ENCODE measurements around the gene CNTNAP2.

The CNTNAP2 gene

DNA sequence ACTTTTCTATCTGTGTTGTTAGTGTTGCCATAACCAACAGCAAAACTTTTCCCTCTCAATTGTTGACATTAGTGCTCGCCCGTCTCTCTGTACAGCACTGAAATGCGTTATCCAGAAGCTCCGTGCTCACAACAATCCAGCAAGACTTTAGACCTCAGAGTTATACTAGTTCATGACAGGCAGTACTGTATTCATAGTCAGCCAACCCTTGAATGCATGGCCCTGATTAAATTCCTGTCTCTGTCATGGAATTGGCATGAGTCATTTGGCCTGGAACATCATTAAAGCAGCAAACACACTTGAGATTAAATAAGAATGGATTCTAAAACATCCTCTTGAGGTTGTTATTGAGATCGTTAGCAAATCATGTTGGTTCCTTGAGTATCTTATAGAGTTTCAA is 2068.4 kb downstream of the CNTNAP2 start:
- DNase-seq = no peak

DNA sequence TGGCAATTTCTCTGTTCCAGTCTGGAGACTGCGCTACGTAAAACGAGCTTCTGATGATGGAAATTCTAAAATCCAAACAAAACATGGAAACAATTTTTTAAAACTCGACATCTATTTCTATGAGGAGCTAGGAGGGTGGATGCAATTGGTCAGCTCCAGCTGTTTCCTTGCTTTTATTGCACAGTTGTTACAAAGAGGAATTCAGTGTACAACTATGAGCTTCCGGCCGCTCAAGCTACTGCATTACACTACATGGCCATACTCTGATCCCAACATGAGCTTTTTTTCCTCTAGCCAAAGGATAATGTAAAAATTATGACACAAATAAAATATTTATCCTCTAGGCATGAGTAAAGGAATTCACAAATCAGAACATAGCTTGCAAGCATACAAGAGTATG is 2070.9 kb downstream of the CNTNAP2 start:
- DNase-seq = no peak

DNA sequence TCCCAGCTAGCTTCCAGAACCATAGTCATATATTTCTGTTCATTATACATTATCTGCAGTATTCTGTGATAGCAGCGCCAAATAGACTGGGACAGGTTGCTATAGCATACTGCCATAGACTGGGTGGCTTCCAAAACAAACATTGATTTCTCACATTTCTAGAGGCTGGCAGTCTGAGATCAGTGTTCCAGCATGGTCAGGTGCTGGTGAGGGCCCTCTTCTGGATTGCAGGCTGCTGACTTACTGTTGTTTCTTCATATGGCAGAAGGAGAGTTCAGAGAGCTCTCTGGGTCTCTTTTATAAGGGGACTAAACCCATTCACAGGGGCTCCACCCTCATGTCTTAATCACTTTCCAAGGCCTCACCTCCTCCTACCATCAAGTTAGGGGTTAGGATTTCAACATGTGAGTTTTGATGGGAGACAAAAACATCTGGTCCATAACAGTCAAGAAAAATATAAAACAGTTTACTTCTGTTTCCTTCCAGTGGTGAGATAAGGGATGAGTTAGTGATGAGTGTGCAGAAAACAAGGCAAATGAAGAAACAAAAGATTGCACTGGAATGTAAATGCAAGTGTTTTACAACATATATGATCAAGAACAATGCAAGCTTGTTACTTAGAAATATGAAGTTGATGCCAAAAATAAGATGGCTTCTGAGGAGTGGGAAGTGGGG is 2074.9 kb downstream of the CNTNAP2 start:
- no peak for DNase-seq

DNA sequence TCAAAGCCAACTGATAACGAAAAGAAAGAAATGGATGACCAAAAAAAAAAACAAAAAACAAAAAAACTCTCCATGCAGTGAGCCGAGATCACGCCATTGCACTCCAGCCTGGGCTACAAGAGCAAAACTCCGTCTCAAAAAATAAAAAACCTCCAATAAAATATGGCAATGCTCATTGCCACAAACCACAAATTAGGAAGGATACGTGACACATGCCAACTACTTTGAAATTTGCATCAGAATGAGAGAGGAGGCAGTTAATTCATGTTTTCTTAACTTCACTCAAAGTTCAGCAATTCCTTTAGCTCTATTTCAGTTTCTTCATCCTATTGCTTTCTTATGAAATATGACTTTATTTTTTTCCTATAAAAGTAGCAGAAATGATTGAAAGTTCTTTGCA is 2075.9 kb downstream of the CNTNAP2 start:
- DNase-seq = no peak

DNA sequence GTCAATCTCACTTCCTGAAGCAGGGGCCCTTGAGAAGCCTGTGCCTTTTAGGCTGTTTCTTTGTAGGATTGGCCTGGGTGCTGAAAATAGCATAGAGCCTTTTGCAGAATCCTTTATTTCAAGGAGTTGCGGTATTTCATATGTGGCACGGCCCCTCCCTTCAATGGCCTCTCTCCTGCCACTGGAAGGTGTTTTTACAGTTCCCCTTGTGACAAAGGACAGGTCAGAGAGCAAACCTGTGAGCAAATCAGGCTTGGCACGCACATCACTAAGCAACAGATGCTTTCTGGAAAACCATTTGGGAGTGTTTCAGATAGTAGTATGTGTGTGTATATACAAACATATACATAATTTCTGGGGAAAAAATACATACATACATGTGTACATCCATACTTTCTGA is 2085.4 kb downstream of the CNTNAP2 start:
- DNase-seq = no peak

DNA sequence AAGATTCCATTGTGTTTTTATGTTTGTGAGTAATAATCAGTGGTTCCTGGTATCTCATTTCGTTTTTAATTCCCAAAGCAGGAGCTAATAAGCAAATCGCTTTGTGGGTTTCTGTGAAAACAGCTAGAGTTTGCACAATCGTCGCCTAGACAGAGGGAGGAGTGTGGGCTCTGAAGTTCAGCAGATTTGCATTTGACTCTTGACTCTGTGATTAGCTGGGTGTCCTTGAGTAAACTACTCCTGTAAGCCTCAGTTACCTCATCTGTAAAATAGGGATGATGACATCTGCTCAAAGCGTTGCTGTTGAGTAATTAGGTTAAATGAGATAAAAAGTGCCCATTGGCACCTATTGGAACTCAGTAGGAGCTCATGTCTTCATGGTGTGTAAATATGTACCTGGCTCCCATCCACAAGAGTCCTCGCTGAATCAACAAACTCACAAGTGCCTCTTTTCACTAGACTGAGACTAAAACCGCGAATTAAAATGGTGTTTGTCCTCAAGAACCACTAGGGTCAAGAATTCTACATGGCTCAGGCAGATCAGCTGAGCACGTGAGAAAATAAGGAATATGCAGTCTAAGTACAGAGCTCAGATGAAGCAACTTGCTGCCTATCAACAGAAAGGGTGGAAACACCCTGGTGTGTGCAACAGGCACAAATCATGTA is 2088.2 kb downstream of the CNTNAP2 start:
- DNase-seq = no peak

DNA sequence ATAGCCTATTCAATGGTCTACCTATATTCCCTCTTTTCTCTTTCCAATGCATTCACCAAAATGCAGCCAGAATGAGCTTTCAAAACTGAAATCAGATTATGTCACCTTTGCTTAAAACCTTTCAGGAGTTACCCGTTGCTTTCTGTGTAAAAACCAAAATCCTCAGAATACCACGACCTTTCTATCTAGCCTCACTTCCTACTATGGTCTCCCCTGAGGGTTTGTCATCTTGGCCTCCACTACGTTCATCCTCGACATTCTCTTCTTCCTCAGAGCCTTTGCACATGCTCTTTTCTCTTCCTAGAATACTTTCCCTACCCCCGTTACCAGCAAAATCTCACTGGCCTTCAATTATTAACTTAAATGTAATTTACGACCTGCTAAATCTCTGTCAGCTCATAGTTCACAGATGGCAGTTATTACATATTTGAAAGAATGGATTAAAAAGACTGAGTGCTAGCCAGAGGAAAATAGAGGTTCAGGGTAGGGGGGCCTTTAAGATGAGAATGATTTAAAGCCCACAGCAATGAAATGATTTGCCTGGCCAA is 2093.1 kb downstream of the CNTNAP2 start:
- DNase-seq = no peak

DNA sequence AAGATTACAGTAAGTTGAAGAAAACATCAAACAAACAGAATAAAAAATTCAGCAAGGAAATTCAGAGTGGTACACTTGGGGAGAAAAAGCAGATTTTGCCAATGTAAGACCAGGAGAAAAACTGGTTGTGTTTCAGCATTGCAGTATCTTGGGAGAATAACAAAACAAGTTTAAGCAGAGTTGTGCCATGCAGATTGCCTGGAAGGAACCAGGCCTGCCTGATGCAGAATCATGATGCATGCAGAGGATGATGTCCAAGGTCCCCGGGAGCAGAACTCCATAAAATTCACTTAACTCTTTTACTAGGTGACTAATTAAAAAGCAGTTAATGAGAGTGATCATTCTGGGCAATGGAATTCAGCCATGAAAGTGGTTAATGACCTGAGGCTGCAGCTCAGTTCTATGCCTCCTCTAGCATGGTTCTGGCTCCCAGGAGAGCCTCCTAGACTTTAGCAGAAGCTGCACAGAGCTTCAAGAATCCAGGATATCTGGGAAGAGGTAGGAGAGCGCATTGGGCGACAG is 2094.3 kb downstream of the CNTNAP2 start:
- no peak for DNase-seq

DNA sequence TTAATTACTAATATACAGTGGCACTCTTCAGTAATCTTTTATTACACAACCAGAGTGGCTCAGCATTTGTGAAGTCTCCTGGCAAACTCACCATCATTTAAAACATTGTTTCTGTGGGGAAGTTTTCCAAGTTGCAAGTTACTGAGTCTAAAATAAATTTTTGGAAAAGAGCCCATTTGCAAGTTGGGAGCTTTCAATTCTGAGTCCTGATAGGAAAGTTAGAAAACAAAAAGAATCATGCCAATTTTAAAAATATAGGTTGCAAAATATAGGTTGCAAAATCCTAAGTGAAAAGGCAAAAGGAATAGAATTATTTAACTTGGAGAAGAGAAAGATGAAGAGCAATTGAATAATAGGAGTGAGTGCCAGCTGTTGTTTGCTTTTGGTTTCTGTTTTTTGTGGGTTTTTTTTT is 2095.1 kb downstream of the CNTNAP2 start:
- no peak for DNase-seq

DNA sequence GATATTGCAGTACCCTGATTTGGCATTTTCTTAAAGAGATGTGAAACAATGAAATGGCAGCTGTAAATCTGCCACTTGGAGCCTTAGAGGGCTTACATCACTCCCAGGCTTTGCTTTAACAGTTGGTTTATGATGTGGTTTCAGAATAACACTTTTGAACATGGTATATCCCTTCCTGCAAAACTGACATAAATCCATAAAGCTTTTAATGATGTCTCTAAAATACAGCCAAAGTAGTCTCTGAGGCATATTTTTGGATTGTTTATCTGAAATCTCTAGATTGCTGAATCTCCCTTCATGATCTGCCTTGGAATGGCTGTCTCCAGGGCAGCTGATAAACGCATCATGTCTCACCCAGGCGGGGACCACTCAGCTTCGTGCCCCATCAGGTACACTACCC is 2096.1 kb downstream of the CNTNAP2 start:
- no peak for DNase-seq

DNA sequence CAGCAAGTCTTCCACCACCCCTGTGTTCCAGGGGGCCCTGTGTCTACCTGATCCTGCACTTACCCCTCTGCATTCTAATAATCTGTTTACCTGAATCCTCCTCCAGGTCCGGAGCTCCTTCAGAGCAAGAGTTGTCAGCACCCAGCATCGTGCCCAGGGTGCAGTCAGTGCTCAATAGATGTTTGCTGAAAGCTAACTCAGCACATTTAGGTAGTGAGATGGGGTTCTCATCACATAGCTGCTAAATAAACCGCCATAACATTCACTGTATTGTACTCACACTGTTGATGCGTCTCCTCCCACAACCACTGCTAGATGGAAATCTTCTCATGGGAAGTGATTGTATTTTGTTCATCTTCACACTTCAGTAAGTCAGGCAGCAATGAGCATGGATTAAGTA is 2097.5 kb downstream of the CNTNAP2 start:
- no peak for DNase-seq

DNA sequence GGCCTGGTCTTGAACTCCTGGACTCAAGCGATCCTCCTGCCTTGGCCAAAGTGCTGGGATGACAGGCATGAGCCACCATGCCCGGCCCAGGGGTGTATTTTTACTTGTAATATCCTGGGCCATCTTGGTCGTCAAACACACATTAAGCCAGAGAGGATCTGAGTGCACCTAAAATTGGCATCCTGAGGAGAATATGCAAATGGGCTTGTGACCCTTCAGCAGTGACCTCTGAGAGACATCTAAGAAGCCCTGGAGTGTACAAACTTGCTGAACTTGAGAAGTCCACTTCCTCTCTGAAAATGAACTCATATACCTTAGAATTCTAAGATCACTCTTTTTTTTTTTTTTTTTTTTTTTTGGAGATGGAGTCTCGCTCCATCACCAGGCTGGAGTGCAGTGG is 2102.0 kb downstream of the CNTNAP2 start:
- no peak for DNase-seq

DNA sequence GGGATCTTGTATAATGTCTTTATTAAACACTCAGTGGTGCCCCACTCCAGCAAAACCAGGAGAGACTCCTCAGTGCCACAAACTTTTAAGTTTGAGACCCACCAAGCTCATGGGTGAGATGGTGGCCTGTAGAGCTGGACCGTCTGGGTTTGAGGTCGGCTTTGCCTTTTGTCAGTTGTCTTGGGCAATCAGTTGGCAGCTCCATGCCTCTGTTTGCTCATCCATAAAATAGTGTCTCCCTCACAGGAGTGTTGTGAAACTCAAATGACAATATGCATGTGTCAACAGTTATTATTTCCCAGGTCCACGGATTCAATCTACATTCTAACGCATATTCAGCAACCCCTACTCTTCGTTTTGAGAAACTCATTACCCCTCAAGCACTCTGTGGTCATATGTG is 2106.1 kb downstream of the CNTNAP2 start:
- DNase-seq = no peak

DNA sequence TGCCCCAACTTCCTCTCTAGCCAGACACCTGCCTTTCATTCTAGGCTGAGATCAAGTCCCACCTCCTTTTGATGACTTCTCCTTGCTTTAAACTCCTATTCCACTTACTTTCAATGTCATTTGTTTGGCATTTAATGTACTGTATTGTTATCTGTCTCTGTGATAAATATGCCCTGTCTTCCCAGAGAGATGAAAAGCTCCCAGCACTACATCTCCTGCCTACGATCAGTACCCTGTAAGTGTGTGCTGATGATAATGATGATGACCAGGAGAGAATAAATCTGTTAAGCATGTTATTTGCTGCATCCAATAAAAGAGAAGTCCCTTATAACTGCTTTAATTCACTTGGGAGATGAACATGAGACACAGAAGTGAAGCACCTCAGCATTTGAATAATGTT is 2106.6 kb downstream of the CNTNAP2 start:
- DNase-seq = no peak

DNA sequence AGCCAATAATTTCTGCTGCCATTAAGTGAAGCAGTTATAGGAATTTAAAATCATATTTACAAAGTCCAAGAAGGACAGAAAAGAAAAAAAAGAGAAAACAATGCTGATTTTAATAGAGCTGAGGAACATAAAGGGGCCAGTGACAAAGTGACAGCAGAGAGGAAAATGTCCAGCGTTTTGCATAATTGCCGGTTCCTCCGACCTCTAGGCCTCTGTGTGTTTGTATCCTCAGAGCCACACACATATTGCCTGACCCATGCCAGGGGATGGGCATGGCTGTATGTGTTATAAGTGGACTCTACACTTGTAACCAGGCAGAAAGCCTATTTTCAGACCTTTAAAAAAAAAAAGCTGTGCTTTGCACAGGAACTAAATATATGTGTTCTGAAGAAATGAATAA is 2107.1 kb downstream of the CNTNAP2 start:
- no peak for DNase-seq

DNA sequence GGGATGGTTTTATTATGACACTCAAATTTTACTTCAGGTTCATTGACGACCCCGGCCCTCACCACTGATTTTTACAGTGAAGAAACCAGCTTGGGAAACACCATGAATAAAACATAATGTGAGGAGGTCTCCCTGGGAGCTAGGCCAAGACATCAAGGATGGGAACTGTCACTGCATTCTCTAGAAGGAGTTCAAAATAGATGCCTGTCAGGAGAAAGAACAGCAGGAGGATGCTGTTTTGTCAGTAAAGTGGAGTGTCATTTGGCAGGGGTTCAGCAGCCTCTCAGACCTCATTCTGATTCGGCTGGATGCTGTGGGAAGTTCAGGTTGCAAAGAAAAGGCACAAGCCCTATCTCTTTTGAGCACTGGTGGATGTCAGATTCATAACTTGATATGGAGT is 2113.7 kb downstream of the CNTNAP2 start:
- DNase-seq = no peak

DNA sequence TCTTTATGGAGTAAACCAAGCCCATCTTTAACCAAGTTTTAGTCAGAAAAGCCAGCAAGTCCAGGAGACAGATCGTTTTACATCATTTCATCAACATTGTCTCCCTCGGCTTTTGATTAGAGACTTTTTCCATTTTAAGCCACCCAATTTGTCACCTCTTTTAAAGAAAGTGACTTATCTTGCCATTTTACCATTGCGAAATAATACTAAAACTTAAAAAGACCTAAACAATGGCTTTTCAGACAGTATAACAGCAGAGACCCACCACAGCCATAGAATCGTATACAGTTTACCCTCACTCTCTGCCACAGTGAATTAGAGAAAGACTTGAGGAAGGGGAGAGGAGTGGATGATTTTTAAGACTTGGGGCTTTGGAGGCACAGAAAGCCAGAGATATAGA is 2114.3 kb downstream of the CNTNAP2 start:
- DNase-seq = no peak

DNA sequence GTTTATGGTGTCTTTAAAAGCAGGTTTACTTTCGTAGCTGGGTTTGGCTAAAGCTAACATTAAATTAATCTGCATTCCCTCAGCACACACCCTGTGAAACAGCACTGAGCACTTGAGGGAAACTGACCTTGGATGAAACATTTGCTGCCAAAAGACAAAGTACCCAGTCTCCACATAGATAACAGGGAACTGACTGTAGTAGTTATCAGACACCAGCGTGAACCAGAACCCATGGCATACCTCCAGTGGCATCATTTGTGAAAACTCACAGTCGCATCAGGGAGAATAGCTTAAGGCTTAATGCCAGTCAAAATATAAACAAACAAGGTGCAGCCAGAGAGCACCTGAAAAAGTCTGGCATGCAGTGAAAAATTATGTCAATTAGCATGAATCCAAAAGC is 2116.2 kb downstream of the CNTNAP2 start:
- no peak for DNase-seq

DNA sequence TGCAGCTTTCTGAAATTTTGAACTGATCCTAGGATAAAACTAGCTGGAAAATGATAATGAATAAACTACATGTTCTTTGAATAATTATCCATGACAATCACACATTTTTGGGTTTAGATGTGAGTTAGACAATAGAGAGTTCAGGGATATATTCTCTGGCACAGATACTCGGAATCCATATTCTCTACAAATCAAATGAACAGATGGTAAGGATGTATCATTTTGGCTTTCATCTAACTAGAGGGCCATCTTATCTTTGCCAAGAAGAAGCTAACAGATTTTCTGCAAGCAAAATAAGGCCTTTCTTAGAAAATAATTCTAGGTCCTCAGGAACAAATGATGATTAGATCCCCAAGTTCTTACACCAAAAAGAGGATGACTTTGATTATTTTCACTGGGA is 2118.1 kb downstream of the CNTNAP2 start:
- no peak for DNase-seq

DNA sequence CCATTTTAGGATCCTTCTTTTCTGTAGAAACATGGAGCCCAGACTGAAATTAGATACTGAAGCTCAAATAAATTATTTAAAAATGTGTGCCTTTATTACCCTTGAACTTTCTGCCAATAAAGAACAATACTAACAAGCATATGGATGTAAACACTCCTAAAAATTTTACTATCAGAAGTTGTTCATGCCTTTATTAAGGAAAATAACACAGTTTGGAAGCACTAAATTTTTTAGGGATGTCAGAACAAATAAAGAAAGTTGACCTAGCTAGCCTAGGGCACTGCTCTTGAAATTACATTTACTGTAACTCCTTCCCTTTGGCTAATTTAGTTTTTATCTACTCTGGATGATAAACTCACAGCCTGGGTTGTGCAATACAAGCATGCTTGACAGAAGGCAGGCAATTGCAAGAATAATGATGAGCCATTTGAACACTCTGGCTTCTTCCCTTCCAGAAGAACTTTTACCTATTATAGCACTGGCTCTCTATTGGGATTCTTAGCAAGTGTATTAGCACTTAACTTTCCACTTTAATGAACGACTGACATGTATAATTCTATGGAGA is 2122.2 kb downstream of the CNTNAP2 start:
- DNase-seq = no peak

DNA sequence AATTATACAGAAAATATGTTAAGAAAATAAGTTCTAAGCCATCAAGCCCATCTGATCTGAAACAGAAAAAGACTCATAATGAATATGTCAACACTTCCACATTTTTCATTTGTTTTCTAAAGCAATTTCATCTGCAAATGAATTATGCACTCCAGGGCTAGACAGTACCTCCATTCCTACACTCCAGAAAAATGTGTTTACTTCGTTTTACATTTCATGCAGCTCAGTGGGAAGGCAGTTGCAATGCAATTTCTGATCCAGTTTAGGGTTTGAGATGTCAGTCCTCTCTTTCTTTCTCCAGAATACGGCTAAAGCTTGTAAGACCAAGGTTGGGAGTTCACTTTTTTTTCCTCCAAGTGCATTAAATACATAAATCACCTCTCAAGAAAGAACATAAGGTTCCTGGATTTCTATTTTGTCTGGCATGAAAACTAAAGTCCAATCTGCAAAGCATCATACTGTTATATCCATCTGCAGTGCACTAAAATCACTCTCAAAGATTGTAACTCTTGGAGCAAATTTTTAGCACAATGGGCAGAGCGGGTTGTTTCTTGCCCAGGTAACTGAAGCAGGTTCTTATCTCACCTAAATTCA is 2125.2 kb downstream of the CNTNAP2 start:
- DNase-seq = no peak

DNA sequence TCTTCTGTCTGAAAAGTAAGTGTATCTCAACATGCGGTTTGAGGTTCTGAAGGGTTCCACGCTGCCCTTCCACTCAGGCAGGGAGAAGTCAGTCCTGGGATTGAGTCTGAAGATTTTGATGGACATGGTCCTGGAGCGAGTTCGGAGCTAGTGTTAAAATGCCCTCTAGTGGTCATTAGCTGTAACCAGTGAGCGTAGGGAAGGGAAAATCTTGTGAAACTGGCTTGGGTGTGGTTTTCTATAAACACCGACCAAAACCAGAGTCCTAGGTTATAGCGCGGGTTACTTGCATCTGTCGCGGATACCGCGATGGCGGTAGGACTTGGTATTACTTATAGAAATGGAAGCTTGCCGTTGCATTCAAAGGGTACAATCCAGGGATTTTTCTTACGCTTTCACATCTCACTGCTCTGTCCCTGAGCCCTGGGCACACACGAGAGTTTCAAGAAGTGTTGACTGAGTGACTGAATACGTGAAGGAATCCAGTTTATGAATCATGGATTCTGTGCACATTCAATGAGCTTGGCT is 2125.8 kb downstream of the CNTNAP2 start:
- DNase-seq = peak in 1 of 2 experiments; percentile 17

DNA sequence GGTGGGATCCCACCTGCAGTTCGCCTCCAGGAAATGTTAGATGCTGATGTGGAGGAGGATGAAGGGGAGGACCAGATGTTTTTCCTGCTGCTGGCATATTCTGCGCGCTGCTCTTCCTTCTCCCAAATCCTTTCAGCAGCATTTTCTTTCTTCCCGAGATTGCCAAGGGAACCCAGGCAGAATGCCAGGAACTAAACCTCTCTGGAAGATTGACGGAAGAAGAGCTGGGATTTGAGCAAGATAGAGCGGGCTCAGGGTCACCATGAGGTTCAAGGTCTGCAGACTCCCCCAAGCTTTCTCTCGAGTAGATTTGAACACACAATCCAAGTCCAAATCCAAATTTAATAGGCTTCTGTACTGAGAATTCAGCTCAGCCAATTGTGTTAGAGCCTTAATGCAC is 2128.8 kb downstream of the CNTNAP2 start:
- DNase-seq = no peak

All from activated T-cell treated with anti-CD3 and anti-CD28 coated beads, Interleukin-2, amount 50 U/mL, for 48 hours (primary cell).